Hypothalamus (tissue), 51 donors: Measurements from ENCODE around the gene SYNGR1.
"Not testable (repeated sequence)": the region's sequence is repeated elsewhere in the genome, so short reads cannot be mapped to it uniquely, and the experiment has no call there.

Source experiments
- DNase-seq, 51 donors: peaks; one replicate each; lab custom pipeline; 2025; lab: John Stamatoyannopoulos, UW

SYNGR1 gene

DNA sequence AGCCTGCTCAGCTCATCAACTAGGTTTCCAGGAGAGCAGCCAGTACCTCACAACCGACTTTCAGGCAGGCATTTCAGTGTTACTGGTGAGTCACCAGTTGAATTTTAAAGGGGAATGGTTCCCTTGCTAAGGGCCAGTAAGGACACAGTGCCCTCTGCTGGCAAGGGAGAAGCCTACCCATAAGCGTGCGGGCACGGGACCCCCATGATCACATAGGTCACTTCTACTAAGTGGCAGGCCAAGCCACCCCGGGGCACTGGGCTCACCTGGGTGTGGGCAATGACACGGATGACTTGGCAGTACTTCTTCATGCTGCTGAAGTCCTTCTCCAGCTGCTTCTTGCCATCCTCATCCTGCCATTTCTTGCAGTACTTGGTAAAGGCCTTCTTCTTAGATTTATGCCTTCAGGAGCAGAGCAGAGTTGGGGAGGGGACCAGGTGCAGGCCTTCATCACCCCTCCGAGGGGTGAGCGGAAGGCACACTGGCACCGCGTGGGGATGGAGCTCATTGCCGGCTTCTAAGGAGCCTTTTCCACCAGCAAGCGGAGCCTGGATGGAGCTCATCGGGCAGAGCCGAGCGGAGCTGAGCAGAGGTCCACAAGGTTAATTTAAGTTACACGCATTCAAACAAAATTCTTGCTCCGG lies 33.2 kb upstream of the SYNGR1 start:
- peak in 39 of 51 donors; percentile 9 to 80 (median 46) for DNase-seq

- no peak for DNase-seq
Observed at GRCh38 chr22:39317084-39317774, 32.6 kb upstream of the SYNGR1 start.

- DNase-seq, result no peak
Observed at GRCh38 chr22:39317775-39318506, 31.9 kb upstream of the SYNGR1 start.

DNA sequence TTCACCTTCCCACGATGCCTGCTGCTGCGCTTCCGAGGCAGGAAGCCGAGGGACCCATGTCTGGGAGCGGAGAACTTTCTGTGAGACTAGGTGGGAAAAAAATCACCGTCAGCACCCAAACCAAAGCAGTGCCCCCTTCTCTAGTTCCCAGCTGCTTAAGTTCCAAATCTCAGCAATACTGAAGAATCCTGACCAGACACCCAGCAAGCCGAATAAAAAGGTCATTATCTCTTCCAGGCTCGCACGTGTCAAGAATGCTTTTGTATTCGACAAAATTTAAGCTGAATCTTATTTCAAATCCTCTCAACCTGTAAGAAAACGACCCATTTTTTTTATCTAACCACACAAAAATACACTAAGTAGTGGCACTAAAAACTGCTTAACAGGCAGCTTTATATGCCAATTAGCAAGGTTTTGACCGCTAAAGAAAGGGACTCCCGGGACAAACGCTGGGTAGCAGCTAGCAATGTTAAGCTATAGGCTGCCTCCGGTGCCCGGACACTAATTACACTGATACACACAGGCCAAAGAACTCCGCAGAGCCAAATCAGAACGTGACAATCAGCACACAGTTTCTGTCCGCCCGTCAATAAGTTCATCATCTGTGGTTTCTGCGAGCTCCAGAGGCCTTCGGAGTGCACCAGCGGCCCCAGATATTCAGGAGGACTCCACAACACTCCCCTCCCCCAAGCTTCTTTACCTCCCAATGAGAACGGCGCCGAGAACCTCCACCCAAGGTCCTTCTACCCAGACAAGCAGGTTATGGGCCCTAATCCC lies 31.1 kb upstream of the SYNGR1 start:
- DNase-seq, result peak in 5 of 51 donors; percentile 47 to 68 (median 55)

DNA sequence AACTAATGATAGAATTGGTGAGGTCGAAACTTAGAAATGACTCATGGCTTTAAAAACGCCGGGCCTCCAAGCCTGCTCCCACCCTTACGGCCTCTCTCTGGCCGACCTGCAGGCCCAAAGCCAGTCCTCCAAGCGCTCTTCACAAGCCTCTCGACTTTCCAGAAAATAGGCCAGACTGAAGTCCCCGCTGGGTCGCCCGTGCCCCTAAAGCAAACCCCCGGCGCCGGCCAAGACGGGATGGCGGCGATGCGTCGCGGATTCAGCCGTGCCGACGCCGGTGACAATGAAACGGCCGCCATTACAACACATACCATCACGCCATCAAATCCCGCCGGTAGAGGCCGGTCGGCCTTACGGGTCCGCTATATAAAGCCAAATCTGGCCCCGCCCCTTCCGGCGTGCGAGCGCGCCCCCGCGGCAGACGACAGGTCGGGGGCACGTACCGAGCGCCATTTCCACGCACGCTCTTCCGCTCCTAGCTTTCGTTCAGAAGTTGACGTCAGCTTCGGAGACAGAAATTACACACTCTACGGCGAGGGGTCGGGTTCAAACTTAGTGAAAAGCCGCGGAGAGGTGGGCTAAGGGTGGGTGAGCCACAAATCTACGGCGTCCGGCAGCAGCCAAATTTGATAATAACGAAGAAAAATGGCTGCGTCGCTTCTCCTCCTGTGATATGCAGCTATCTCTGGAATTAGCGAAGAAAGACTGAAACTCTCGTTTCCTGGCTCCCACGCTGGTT lies 30.3 kb upstream of the SYNGR1 start, which contains the start of gene RPL3:
TSS of gene RPL3 (minus strand) at position 340 of the 739 bp plus-strand sequence. CDS start at position 314, 26 bp downstream.
- DNase-seq, result peak; percentile 75 to 97 (median 94)

DNA sequence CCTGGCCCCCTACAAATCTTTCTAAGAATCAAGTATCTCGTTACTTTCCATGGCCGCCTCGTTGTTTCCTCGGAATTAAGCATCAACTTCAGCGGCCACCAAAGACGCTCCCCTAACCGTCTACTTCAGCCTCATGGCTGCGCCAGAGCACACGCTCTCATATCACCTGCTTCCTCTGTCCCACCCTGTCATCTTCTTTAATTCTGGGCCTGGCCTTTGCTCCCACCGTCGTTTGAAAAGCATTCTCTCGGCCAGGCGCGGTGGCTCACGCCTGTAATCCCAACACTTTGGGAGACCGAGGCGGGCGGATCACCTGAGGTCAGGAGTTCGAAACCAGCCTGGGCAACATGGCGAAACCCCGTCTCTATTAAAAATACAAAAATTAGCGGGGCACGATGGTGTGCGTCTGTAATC lies 29.2 kb upstream of the SYNGR1 start:
- DNase-seq, result not testable (repeated sequence)

GRCh38 chr22:39325392-39325932 lies 24.3 kb upstream of the SYNGR1 start:
- no peak for DNase-seq

GRCh38 chr22:39327995-39328754 lies 21.6 kb upstream of the SYNGR1 start:
- DNase-seq, result no peak

GRCh38 chr22:39330553-39330952 lies 19.2 kb upstream of the SYNGR1 start:
- DNase-seq, result not testable (repeated sequence)

- DNase-seq, result no peak
Observed at GRCh38 chr22:39332441-39333064, 17.2 kb upstream of the SYNGR1 start.

GRCh38 chr22:39336411-39336810 lies 13.4 kb upstream of the SYNGR1 start:
- DNase-seq, result no peak

GRCh38 chr22:39339775-39340174 lies 10.0 kb upstream of the SYNGR1 start:
- DNase-seq, result not testable (repeated sequence)

DNA sequence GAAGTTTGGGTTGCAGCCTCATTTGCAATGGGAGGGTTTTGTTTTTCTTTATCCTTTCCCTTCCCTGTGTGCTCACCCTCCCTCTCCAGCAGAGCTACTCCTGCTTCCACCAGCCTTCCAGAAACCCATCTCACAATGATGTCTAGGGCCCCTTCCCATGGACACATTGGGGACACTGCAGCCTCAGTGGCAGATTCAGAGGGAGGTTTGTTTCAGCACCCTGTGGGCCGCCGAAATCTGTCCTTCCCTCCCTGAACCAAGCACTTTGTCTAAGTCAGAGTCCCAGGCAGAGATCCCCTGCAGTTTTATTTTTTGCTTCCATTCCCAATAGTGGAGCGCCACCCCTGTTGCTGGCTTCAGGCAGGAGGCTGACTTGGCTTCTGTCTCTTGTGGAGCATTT lies 8.6 kb upstream of the SYNGR1 start:
- DNase-seq, result no peak

GRCh38 chr22:39343259-39344045 lies 6.3 kb upstream of the SYNGR1 start:
- DNase-seq, result peak in 31 of 51 donors; percentile 19 to 68 (median 43)

GRCh38 chr22:39344046-39344390 lies 5.8 kb upstream of the SYNGR1 start:
- DNase-seq, result no peak

- no peak for DNase-seq
Observed at GRCh38 chr22:39345231-39345630, 4.6 kb upstream of the SYNGR1 start.

GRCh38 chr22:39348909-39349505 lies 784 bp upstream of the SYNGR1 start:
- peak in 32 of 51 donors; percentile 13 to 85 (median 44) for DNase-seq
